Glutamatergic neuron (in vitro differentiated cells): Measurements from ENCODE around the gene RFC1. TPM values are rescaled to one million over a fixed set of nuclear protein-coding genes. Genes with fewer than 3 reads are reported as not detected.

ENCODE experiments used
- DNase-seq: peaks from one replicate; pipeline ENCODE4 v3.0.0; 2022
- H3K27ac Mint-ChIP-seq: one replicate; pipeline ENCODE4 v1.8.0; 2020; ENCODE audit warnings: mild to moderate bottlenecking, mixed read lengths, inconsistent platforms; ENCODE audit not compliant: unreplicated experiment
- H3K27me3 Mint-ChIP-seq: one replicate; pipeline ENCODE4 v1.8.0; 2020; ENCODE audit warnings: mild to moderate bottlenecking, moderate library complexity, mixed read lengths, inconsistent platforms; ENCODE audit not compliant: unreplicated experiment
- H3K36me3 Mint-ChIP-seq: one replicate; pipeline ENCODE4 v1.8.0; 2020; ENCODE audit warnings: mild to moderate bottlenecking, mixed read lengths, inconsistent platforms; ENCODE audit not compliant: unreplicated experiment
- H3K4me1 Mint-ChIP-seq: one replicate; pipeline ENCODE4 v1.8.0; 2020; ENCODE audit warnings: mild to moderate bottlenecking, low read depth, mixed read lengths, inconsistent platforms; ENCODE audit not compliant: unreplicated experiment
- H3K4me3 Mint-ChIP-seq: one replicate; pipeline ENCODE4 v1.8.0; 2020; ENCODE audit warnings: mild to moderate bottlenecking, mixed read lengths, inconsistent platforms; ENCODE audit not compliant: unreplicated experiment
- H3K9me3 Mint-ChIP-seq: one replicate; pipeline ENCODE4 v1.8.0; 2020; ENCODE audit warnings: mild to moderate bottlenecking, moderate library complexity, mixed read lengths, inconsistent platforms; ENCODE audit not compliant: unreplicated experiment
- microRNA-seq: library from miRNA; unstranded; fragments of <30 nt; microRNA quantifications from one replicate; pipeline ENCODE4, GENCODE V29; 2020; ENCODE audit not compliant: unreplicated experiment
- total RNA-seq: library from RNA; stranded (reverse); fragmentation: NEBNext Ultra II Directional; extraction: Animal tissue kit (Norgen Biotek cat#: 25700); gene quantifications from one replicate; pipeline ENCODE4 v1.2.1, GENCODE V29; 2021; ENCODE audit not compliant: unreplicated experiment
- TF ChIP-seq, protein P1 (sequence below): fragments of 200-600 bp; sonication (generic); IDR thresholded peaks from one replicate; pipeline ENCODE4 v1.5.0; 2021; ENCODE audit not compliant: partially characterized antibody, unreplicated experiment

Gene RFC1
- total RNA-seq, 1 donor from 2014 or later: 27.7 TPM

DNA sequence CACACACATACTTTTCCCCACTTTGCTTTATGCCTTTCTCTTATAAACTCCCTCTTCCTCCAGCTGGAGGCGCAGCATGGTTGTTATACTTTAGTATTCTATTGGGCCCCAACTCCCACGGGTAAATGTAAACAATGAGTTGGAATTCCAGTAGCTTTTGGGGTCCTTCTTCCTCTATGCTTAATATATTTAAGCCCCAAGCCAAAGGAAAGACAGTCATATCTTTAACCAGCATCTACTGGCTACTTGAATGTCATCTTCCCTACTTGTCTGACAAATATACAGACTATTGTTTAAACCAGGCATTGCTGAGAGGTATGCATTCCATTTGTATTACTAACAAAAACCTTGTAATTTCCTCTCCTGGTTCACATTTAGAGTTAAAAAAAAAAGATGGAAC, 110.9 kb downstream of the RFC1 start:
- H3K4me1 Mint-ChIP-seq: peaks cover 8% of the 10 kb centered on the region

DNA sequence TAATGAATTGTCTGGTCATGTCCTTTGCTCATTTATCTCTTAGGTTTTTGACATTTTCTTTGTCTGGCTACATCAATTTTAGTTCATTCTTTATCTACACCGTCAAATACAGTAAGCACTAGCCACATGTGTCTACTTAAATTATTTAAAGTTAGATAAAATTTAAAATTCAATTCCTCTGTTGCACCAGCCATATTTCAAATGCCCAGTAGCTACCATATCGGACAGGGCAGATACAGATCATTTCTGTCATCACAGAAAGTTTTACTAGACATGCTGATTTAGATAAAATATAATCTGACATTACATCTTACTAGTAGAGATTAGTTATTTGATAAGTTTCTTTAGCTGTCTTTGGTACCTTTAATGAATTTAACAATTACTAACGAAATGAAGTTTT, 122.7 kb downstream of the RFC1 start:
- H3K9me3 Mint-ChIP-seq: peaks cover 1% of the 10 kb centered on the region
- peaks cover 17% of the 10 kb centered on the region for H3K36me3 Mint-ChIP-seq
- H3K4me1 Mint-ChIP-seq: no peaks in the 10 kb centered on the region
- no peak overlapping the region for H3K27ac Mint-ChIP-seq
- H3K4me3 Mint-ChIP-seq: no peak overlapping the region
- TF ChIP-seq, protein P1, sequence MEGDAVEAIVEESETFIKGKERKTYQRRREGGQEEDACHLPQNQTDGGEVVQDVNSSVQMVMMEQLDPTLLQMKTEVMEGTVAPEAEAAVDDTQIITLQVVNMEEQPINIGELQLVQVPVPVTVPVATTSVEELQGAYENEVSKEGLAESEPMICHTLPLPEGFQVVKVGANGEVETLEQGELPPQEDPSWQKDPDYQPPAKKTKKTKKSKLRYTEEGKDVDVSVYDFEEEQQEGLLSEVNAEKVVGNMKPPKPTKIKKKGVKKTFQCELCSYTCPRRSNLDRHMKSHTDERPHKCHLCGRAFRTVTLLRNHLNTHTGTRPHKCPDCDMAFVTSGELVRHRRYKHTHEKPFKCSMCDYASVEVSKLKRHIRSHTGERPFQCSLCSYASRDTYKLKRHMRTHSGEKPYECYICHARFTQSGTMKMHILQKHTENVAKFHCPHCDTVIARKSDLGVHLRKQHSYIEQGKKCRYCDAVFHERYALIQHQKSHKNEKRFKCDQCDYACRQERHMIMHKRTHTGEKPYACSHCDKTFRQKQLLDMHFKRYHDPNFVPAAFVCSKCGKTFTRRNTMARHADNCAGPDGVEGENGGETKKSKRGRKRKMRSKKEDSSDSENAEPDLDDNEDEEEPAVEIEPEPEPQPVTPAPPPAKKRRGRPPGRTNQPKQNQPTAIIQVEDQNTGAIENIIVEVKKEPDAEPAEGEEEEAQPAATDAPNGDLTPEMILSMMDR: no peak
- H3K27me3 Mint-ChIP-seq: no peaks in the 10 kb centered on the region
- DNase-seq: no peak

More for the DNA sequence above, 110.9 kb downstream of the RFC1 start:
- no peaks in the 10 kb centered on the region for H3K27me3 Mint-ChIP-seq
- no peak overlapping the region for H3K27ac Mint-ChIP-seq
- no peak for DNase-seq
- no peak overlapping the region for H3K4me3 Mint-ChIP-seq
- H3K36me3 Mint-ChIP-seq: peaks cover 3% of the 10 kb centered on the region
- no peaks in the 10 kb centered on the region for H3K9me3 Mint-ChIP-seq
- TF ChIP-seq, protein P1: no peak

Small RNAs within 50 kb of the gene (microRNA-seq; reads per million reads assigned to microRNA genes)
- gene MIR5591: not detected

Other genes starting within 250 kb of the RFC1 start
- 48.6 TPM for gene WDR19, start 183.8 kb downstream of the RFC1 start, total RNA-seq
- gene KLB, start 40.6 kb upstream of the RFC1 start, total RNA-seq: not detected
- gene RPL9, start 92.6 kb upstream of the RFC1 start, total RNA-seq: 831 TPM
- 9.4 TPM for gene LIAS, start 92.7 kb upstream of the RFC1 start, total RNA-seq
- gene UGDH, start 161.1 kb upstream of the RFC1 start, total RNA-seq: 32.3 TPM